Activated T-helper 1 cell treated with anti-CD3 and anti-CD28 coated beads, Interleukin-12 subunit alpha, Interleukin-12 subunit beta, Interleukin-2, Interleukin-4 antibody, amounts not matched to agents 30 ng/mL and 10 ng/mL and 1 ng/mL, durations not matched to agents 14 hours and 24 hours and 36 hours (primary cell): ENCODE data around the gene LMX1B. TPM values are rescaled to one million over a fixed set of nuclear protein-coding genes. Genes with fewer than 3 reads are reported as not detected.
"Not testable (repeated sequence)": the region's sequence is repeated elsewhere in the genome, so short reads cannot be mapped to it uniquely, and the experiment has no call there.

Experiments
- DNase-seq: peaks from one replicate; pipeline ENCODE4 v3.0.0; 2021; ENCODE audit warnings: low spot score
- H3K27ac Mint-ChIP-seq: one replicate; pipeline ENCODE4 v1.8.0; 2021; ENCODE audit warnings: mild to moderate bottlenecking, mixed read lengths
- H3K27me3 Mint-ChIP-seq: one replicate; pipeline ENCODE4 v1.8.0; 2022; ENCODE audit warnings: mild to moderate bottlenecking, moderate library complexity, mixed read lengths; ENCODE audit not compliant: insufficient read depth
- H3K36me3 Mint-ChIP-seq: one replicate; pipeline ENCODE4 v1.8.0; 2021; ENCODE audit warnings: low read depth, mixed read lengths
- H3K4me1 Mint-ChIP-seq: one replicate; pipeline ENCODE4 v1.8.0; 2021; ENCODE audit warnings: low read depth, mixed read lengths
- H3K4me3 Mint-ChIP-seq: one replicate; pipeline ENCODE4 v1.8.0; 2021; ENCODE audit warnings: mild to moderate bottlenecking, moderate library complexity, mixed read lengths
- H3K9me3 Mint-ChIP-seq: one replicate; pipeline ENCODE4 v1.8.0; 2021; ENCODE audit warnings: mixed read lengths
- intact Hi-C: fragments of 100-400 bp; cut with micrococcal nuclease; formaldehyde crosslinking; loops from one replicate; pipeline ENCODE4 v1.15.1; 2024
- total RNA-seq: library from RNA; stranded (reverse); gene quantifications from 2 replicates; pipeline ENCODE4 v1.2.3, GENCODE V29; 2022

Gene LMX1B
- total RNA-seq, 1 donor from 2014 or later = not detected

DNA sequence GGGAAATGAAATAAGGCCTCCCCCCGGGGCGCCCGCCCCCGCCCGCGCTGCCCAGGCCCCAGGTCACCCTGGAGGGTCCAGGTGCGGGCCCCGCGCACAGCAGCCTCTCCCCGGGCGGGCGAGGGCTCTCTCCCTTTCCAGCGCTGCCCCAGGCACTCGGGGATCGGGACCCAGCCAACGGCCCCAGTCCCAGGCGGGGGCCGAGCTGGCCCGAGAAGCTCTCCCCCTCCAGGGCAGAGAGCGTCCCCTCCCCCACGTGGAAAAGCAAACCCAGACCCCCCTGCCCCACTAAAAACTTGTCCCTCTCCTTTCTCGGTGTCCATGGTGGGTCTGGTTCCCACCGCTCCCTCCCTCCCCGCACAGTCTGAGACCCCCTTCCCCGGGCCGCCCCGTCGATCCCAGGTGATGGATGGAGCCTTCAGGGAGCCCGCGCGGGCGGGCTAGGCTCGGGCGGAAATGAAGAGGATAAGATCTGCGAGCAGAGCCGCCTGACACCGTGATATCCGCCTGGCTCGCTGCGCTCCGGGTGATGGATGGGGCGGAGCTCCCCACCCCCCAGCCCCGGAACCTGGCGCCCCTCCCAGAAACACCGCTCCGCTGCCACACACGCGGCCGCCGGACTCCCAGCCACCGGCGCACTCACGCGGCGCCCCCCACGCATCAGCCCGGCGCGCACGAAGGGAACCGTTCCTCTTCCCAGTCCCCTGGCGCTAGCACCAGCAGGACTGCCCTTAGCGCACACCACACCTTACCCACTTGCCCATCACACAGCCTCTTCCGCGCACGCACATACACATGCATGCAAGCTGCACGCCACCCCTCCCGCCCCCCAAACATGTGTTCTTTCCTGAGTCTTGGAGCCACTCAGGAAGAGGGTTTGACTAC is 109.4 kb downstream of the LMX1B start:
- peak; percentile 77 for DNase-seq
- H3K36me3 Mint-ChIP-seq = no peaks in the 10 kb centered on the region
- H3K4me1 Mint-ChIP-seq = peaks cover 35% of the 10 kb centered on the region
- H3K27ac Mint-ChIP-seq = peak overlapping the region; percentile 94
- intact Hi-C loops = loop anchor here (1.0 to 2.0 kb wide), 5 partner anchors 18 to 502 kb away; partner anchors contain the start of gene ZBTB34
- no peaks in the 10 kb centered on the region for H3K9me3 Mint-ChIP-seq
- H3K4me3 Mint-ChIP-seq = peak overlapping the region; percentile 88
- H3K27me3 Mint-ChIP-seq = peaks cover 9% of the 10 kb centered on the region

DNA sequence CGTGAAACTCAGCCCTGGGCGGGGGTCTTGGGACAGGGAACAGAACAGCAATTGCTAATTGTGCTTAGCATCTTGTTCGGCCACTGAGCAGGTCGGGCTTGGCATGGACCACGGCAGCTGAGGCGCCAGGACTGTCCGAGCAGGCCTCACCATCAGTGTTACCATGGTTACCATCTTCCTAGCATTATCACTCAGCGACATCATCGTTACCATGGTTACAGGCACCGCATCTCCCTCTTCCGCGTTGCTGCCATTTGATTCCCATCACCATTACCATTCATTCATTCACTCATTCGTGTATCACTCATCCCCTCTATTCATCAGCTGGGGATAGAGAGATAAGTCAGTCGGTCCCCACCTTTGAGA is 110.1 kb downstream of the LMX1B start:
- intact Hi-C loops = loop anchor here (1.0 to 2.0 kb wide), 4 partner anchors 23 to 501 kb away; partner anchors contain the start of gene ZBTB34
- DNase-seq = no peak
- peaks cover 7% of the 10 kb centered on the region for H3K27me3 Mint-ChIP-seq
- peaks cover 35% of the 10 kb centered on the region for H3K4me1 Mint-ChIP-seq
- no peaks in the 10 kb centered on the region for H3K36me3 Mint-ChIP-seq
- peak overlapping the region; percentile 88 for H3K4me3 Mint-ChIP-seq
- peak overlapping the region; percentile 94 for H3K27ac Mint-ChIP-seq
- H3K9me3 Mint-ChIP-seq = no peaks in the 10 kb centered on the region

DNA sequence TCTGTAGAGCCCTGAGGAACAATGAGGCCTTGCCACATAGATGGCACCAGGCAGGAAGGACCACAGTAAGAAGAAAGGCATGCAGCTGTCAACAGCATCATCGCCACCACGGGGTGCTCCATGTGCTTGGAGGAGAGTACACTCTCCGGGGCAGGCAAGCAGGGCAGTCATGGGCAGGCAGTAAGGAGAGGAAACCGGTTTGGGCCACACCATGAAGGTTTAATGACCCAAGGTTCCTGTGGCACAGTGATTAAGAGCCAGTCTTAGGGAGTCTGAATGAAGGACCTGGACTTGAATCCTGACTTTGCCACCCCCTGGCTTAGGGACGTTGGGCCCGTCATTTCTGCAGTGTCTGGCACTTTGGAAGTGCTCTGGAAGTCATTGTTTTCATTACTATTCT is 110.5 kb downstream of the LMX1B start:
- Mint-ChIP-seq H3K9me3 (no peaks in the 10 kb centered on the region), H3K27me3 (peaks cover 10% of the 10 kb centered on the region), H3K36me3 (no peaks in the 10 kb centered on the region), H3K4me3 (peak overlapping the region; percentile 88), H3K4me1 (peaks cover 35% of the 10 kb centered on the region), H3K27ac (peak overlapping the region; percentile 94)
- no peak for DNase-seq
- intact Hi-C loops = no loop called here

DNA sequence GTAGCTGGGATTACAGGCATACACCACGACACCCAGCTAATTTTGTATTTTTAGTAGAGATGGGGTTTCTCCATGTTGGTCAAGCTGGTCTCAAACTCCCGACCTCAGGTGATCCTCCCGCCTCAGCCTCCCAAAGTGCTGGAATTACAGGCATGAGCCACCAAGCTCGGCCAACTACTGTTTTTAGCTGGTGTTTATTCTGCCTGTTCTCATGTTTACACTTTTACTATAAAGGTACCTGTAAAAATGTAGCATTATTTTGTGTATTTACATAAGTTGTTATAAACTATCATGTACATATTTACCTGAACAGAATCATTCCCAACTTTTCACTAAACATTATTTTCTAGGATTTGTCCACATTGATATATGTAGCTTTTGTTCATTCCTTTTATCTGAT is 111.8 kb downstream of the LMX1B start:
- H3K9me3 Mint-ChIP-seq, H3K36me3 Mint-ChIP-seq, DNase-seq, H3K4me3 Mint-ChIP-seq, intact Hi-C loops, H3K27ac Mint-ChIP-seq: not testable (repeated sequence)
- H3K4me1 Mint-ChIP-seq = peaks cover 23% of the 10 kb centered on the region
- H3K27me3 Mint-ChIP-seq = peaks cover 13% of the 10 kb centered on the region

DNA sequence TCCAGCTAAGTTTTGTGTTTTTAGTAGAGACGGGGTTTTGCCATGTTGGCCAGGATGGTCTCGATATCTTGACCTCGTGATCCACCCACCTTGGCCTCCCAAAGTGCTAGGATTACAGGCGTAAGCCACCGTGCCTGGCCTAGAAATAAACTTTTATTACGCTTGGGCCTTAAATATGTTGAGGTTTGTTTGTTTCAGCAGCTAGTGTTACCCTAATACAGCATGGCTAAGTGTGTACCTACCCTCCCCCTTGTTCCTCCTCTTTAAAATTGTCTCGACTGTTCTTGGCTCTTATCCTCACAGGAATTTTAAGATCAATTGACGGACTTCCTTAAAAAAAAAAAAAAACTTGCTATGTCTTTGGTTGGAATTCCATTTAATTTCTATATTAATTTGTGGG is 114.5 kb downstream of the LMX1B start:
- intact Hi-C loops, H3K27ac Mint-ChIP-seq, H3K36me3 Mint-ChIP-seq, H3K4me1 Mint-ChIP-seq, DNase-seq, H3K4me3 Mint-ChIP-seq, H3K9me3 Mint-ChIP-seq: not testable (repeated sequence)
- H3K27me3 Mint-ChIP-seq = peaks cover 16% of the 10 kb centered on the region

- H3K36me3 Mint-ChIP-seq, DNase-seq, intact Hi-C loops, H3K4me1 Mint-ChIP-seq, H3K27ac Mint-ChIP-seq, H3K4me3 Mint-ChIP-seq: not testable (repeated sequence)
- H3K9me3 Mint-ChIP-seq = peaks cover 18% of the 10 kb centered on the region
- H3K27me3 Mint-ChIP-seq = peaks cover 21% of the 10 kb centered on the region
Measured at GRCh38 chr9:126730592-126730991, 116.9 kb downstream of the LMX1B start.

- Mint-ChIP-seq H3K9me3 (peaks cover 23% of the 10 kb centered on the region), H3K4me1 (no peaks in the 10 kb centered on the region), H3K4me3 (no peak overlapping the region), H3K27me3 (peaks cover 21% of the 10 kb centered on the region), H3K27ac (no peak overlapping the region), H3K36me3 (no peaks in the 10 kb centered on the region)
- no peak for DNase-seq
- intact Hi-C loops = no loop called here
Measured at GRCh38 chr9:126733005-126733404, 119.3 kb downstream of the LMX1B start.

GRCh38 chr9:126734877-126735276 is 121.1 kb downstream of the LMX1B start:
- no peaks in the 10 kb centered on the region for H3K4me1 Mint-ChIP-seq
- peaks cover 23% of the 10 kb centered on the region for H3K9me3 Mint-ChIP-seq
- H3K27me3 Mint-ChIP-seq = peaks cover 24% of the 10 kb centered on the region
- intact Hi-C loops = no loop called here
- H3K36me3 Mint-ChIP-seq = no peaks in the 10 kb centered on the region
- H3K4me3 Mint-ChIP-seq = no peak overlapping the region
- no peak overlapping the region for H3K27ac Mint-ChIP-seq
- no peak for DNase-seq

DNA sequence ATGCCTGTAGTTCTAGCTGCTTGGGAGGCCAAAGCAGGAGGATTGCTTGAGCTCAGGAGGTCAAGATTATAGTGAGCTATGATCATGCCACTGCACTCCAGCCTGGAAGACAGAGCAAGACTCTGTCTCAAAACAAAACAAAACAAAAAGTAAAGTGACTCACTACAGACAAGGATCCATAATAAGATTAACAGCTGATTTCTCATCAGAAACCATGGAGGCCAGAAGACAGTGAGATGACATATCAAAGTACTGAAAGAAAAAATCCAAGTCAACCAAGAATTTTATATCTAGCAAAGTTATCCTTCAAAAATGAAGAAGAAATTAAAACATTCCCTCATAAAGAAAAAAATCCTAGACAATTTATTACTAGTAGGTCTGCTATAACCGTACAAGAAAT is 121.8 kb downstream of the LMX1B start:
- no peak overlapping the region for H3K27ac Mint-ChIP-seq
- H3K27me3 Mint-ChIP-seq = peaks cover 23% of the 10 kb centered on the region
- no peaks in the 10 kb centered on the region for H3K36me3 Mint-ChIP-seq
- DNase-seq = no peak
- peaks cover 23% of the 10 kb centered on the region for H3K9me3 Mint-ChIP-seq
- intact Hi-C loops = no loop called here
- H3K4me3 Mint-ChIP-seq = no peak overlapping the region
- no peaks in the 10 kb centered on the region for H3K4me1 Mint-ChIP-seq

GRCh38 chr9:126738553-126738952 is 124.8 kb downstream of the LMX1B start:
- no peak overlapping the region for H3K4me3 Mint-ChIP-seq
- H3K27me3 Mint-ChIP-seq = peaks cover 25% of the 10 kb centered on the region
- peaks cover 23% of the 10 kb centered on the region for H3K9me3 Mint-ChIP-seq
- DNase-seq = no peak
- peaks cover 6% of the 10 kb centered on the region for H3K4me1 Mint-ChIP-seq
- no peaks in the 10 kb centered on the region for H3K36me3 Mint-ChIP-seq
- intact Hi-C loops = no loop called here
- H3K27ac Mint-ChIP-seq = no peak overlapping the region

GRCh38 chr9:126743041-126743440 is 129.3 kb downstream of the LMX1B start:
- no peak for DNase-seq
- peaks cover 18% of the 10 kb centered on the region for H3K27me3 Mint-ChIP-seq
- H3K9me3 Mint-ChIP-seq = no peaks in the 10 kb centered on the region
- H3K36me3 Mint-ChIP-seq = no peaks in the 10 kb centered on the region
- peaks cover 29% of the 10 kb centered on the region for H3K4me1 Mint-ChIP-seq
- intact Hi-C loops = no loop called here
- no peak overlapping the region for H3K27ac Mint-ChIP-seq
- no peak overlapping the region for H3K4me3 Mint-ChIP-seq

GRCh38 chr9:126745574-126746411 is 132.1 kb downstream of the LMX1B start:
- no peak overlapping the region for H3K4me3 Mint-ChIP-seq
- no peak for DNase-seq
- no peaks in the 10 kb centered on the region for H3K9me3 Mint-ChIP-seq
- H3K27me3 Mint-ChIP-seq = peaks cover 16% of the 10 kb centered on the region
- H3K36me3 Mint-ChIP-seq = no peaks in the 10 kb centered on the region
- intact Hi-C loops = loop anchor here (2.0 kb wide), 2 partner anchors 23 to 41 kb away; no protein-coding TSS in a partner anchor
- peak overlapping the region; percentile 57 for H3K27ac Mint-ChIP-seq
- peaks cover 38% of the 10 kb centered on the region for H3K4me1 Mint-ChIP-seq
